GM18861 (cell line): ENCODE results near the gene MAP3K10.
"Not testable (repeated sequence)": the region's sequence is repeated elsewhere in the genome, so short reads cannot be mapped to it uniquely, and the experiment has no call there.

ENCODE experiments used
- ATAC-seq: cut with Tn5 transposase; IDR thresholded peaks from one replicate; pipeline ENCODE4 v1.9.1; 2021; ENCODE audit not compliant: unreplicated experiment

The MAP3K10 gene

GRCh38 chr19:40190891-40191835 is at the start of gene MAP3K10:
MAP3K10 (plus strand) TSS chr19:40191426; CDS start chr19:40192032, 606 bp downstream.
- ATAC-seq, result peak; percentile 55

GRCh38 chr19:40141551-40141950 is 49.7 kb upstream of the MAP3K10 start:
- ATAC-seq, result no peak

GRCh38 chr19:40143612-40144011 is 47.6 kb upstream of the MAP3K10 start:
- ATAC-seq, result peak; percentile 59

- ATAC-seq, result no peak
Observed at GRCh38 chr19:40144151-40144550, 47.1 kb upstream of the MAP3K10 start.

GRCh38 chr19:40144947-40145748 is 46.1 kb upstream of the MAP3K10 start:
- no peak for ATAC-seq

GRCh38 chr19:40145749-40146029 is 45.5 kb upstream of the MAP3K10 start:
- ATAC-seq, result not testable (repeated sequence)

- ATAC-seq, result no peak
Observed at GRCh38 chr19:40147338-40147692, 43.9 kb upstream of the MAP3K10 start.

GRCh38 chr19:40147693-40148347 is 43.4 kb upstream of the MAP3K10 start:
- no peak for ATAC-seq

GRCh38 chr19:40149501-40149900 is 41.7 kb upstream of the MAP3K10 start:
- no peak for ATAC-seq

GRCh38 chr19:40150170-40150569 is 41.1 kb upstream of the MAP3K10 start:
- ATAC-seq, result no peak

- ATAC-seq, result no peak
Observed at GRCh38 chr19:40154121-40154680, 37.0 kb upstream of the MAP3K10 start.

GRCh38 chr19:40155749-40156265 is 35.4 kb upstream of the MAP3K10 start:
- no peak for ATAC-seq

- no peak for ATAC-seq
Observed at GRCh38 chr19:40157059-40157458, 34.2 kb upstream of the MAP3K10 start.

GRCh38 chr19:40159744-40160143 is 31.5 kb upstream of the MAP3K10 start:
- ATAC-seq, result no peak

- no peak for ATAC-seq
Observed at GRCh38 chr19:40162104-40162503, 29.1 kb upstream of the MAP3K10 start.

GRCh38 chr19:40163541-40164129 is 27.6 kb upstream of the MAP3K10 start:
- no peak for ATAC-seq

GRCh38 chr19:40165362-40165937 is 25.8 kb upstream of the MAP3K10 start:
- no peak for ATAC-seq

GRCh38 chr19:40169482-40170302 is 21.5 kb upstream of the MAP3K10 start:
- not testable (repeated sequence) for ATAC-seq

- not testable (repeated sequence) for ATAC-seq
Observed at GRCh38 chr19:40170303-40170989, 20.8 kb upstream of the MAP3K10 start.
